ENCODE data around the gene RGMB.

The RGMB gene

DNA sequence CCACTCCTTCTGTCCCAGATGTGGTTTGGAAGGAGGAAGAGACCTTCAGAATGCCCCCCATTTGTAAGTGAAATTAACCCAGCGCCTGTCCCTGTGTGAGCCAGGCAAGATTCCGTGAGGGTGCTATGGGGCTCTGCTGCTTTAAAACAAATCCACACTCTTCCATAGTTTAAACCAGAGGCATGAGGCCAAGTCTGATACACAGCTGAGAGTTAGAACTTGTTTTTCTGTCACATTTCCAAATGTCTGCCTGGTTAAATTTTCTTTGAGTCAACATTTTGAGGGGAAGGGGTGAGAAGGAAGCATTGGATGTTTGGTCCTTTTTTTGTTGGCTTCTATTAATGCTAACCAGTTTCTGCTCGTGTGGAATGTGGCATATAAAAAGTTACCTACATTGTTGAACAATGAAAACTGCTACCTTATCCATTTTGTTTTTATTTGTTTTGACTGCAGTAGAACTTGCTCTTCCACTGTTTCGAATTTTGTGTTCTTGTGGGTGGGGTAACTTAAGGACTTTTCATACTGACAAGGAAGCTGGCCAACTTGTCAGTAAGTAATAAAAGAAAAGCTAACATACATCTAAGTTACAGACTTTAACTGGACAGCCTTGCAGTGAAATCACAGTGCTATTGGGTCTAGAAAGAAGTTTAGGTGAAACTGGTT is 12.9 kb downstream of the RGMB start:
- DNase-seq, result no peak

GRCh38 chr5:98787131-98787719 is 13.8 kb downstream of the RGMB start:
- DNase-seq, result no peak

DNA sequence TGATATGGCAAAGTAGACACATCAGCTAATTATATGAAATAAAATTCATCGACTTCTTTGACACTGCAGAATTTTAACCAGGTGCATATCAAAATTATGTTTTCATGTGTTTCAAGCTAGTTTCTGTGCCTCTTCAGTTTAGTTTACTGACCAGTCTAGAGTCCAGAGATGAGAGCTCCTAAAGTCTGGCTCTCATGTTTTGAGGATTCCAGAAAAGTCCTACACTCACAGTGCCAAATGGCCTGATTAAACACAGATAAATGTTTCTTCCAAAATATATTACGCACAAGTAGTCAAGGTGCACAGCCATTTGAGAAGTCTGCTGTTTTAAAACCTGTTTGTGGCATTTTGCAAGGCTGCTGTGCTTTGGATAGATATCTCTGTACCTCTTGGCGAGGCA is 15.6 kb downstream of the RGMB start:
- DNase-seq, result no peak

GRCh38 chr5:98791001-98791519 is 17.6 kb downstream of the RGMB start:
- DNase-seq, result no peak

DNA sequence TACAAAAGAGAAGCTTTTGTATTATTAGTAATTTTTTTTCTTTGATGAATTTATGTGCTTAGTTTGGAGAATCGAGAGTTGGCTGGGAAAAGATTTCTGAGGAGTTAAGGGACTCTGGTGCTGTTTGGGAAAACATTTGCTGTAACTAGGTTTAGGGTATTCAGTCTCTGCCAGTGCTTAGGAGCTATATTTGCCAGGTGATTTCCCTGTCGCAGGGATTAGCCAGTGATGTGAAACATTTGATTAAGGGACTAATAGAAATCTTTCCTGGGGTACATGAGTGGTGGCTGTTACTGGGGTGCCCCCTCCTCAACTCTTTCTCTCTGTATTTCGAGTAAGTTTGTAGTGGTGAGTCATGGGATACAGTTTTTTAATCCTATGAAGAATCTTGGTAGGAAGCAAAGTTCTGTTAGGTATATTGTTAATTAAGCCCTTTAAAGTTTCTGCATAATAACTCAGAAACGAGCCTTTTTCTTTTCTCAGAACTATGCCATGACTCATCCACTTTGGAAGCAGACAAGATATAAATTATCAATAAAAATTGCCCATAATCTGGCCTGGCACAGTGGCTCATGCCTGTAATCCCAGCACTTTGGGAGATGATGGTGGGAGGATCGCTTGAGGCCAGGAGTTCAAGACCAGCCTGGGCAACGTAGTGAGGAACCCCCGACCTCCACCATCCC is 18.6 kb downstream of the RGMB start:
- no peak for DNase-seq

- DNase-seq, result no peak
Measured at GRCh38 chr5:98793223-98793622, 19.8 kb downstream of the RGMB start.

GRCh38 chr5:98794001-98794400 is 20.5 kb downstream of the RGMB start:
- DNase-seq, result no peak

- DNase-seq, result no peak
Measured at GRCh38 chr5:98794414-98795080, 21.1 kb downstream of the RGMB start.

- no peak for DNase-seq
Measured at GRCh38 chr5:98795243-98795642, 21.8 kb downstream of the RGMB start.

- peak; percentile 2 to 28 for DNase-seq
Measured at GRCh38 chr5:98796197-98796972, 22.9 kb downstream of the RGMB start.

DNA sequence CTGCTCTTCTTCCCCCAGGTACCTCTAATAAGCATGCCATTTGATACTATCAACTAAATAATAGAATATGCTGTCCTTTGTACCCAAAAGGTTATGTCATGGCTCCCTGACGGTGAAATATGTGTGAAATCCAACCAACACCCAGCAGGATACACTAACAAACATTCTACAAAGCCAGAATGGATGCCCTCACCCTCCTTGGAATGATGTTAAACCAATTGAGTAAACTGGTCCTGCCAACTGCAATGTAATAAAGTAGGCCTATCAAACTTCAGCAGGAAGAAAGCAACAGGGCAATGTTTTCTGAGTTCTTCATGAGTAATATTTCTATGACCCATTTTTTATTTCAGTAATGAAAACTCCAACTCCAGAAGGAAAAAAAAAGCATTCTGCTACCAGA is 24.9 kb downstream of the RGMB start:
- no peak for DNase-seq

DNA sequence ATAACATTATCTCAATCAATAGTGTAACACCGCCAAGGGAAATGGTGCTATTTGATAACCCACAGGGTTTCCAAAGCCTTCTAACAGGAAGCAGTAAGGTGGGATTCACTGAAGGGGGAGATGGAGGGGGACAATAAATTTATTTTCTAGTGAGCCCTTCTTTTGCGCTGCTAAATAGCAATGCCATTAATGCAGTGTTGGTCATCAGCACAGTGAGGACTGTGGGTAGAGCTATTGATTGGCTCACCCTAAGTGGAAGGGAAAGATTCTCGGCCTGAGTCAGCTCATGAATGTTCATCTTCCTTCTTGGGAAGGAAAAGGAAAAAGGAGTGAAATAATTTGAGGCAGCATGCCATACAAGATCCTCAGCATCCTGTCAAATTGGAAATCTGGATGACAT is 25.4 kb downstream of the RGMB start:
- no peak for DNase-seq

DNA sequence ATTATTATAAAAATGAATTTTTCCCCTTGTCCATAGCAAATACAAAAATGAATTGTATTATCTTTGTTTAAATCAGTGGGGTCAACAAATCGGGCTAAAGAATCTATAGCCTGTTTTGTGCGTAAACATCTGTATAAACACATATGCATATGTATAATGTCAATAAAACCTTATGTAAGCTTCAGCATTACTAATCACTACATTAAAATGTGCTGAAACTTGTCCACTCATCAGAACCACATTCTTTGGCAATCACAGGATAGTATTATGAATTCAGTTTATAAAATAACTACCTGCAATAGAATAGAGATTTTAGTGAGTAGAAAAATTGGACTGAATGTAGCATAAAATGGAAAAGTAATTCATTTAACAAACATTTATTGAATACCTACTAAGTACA is 30.6 kb downstream of the RGMB start:
- no peak for DNase-seq

- no peak for DNase-seq
Measured at GRCh38 chr5:98805070-98805469, 31.6 kb downstream of the RGMB start.

GRCh38 chr5:98807806-98808205 is 34.3 kb downstream of the RGMB start:
- no peak for DNase-seq

DNA sequence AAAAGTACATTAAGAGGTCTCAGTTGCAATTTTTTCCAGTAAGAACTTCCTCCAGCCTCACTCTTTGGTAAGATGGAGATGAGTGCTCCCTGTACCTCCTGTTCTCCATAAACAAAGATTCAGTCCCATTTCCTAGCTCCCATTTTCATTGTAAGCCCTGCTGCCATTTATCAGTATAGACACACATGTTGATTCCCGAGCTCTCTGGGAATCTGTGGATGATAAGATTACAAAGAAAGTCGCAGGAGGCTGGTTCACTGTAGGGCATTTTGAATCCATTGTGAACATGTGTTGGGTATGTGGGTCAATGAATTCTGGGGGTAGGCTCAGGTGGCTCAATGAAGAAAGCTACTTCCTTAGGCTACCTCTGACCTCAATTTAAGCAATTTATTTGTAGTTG is 36.7 kb downstream of the RGMB start:
- DNase-seq, result no peak

DNA sequence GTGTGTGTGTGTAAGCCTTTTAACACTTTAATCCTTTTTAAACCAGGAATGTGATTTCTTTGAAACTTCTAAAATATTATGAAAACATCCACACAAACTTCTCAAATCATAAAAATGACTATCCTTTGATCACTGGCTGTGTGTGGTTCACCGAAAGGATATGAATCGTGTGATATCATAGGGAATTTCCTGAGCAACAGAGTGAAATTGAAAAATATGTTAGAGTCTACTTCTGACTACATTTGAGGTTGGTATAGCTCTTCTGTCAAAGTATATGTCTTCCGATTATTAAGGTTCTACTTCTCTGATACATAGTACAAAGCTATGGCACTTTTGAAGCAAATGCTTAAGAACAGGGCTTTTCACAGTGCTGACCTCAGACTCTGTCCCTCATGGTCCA is 40.3 kb downstream of the RGMB start:
- DNase-seq, result no peak

- DNase-seq, result no peak
Measured at GRCh38 chr5:98816582-98817222, 43.2 kb downstream of the RGMB start.

GRCh38 chr5:98825582-98826375 is 52.3 kb downstream of the RGMB start:
- no peak for DNase-seq

- DNase-seq, result peak in 1 of 2 donors; percentile 13
Measured at GRCh38 chr5:98827161-98827560, 53.7 kb downstream of the RGMB start.

DNA sequence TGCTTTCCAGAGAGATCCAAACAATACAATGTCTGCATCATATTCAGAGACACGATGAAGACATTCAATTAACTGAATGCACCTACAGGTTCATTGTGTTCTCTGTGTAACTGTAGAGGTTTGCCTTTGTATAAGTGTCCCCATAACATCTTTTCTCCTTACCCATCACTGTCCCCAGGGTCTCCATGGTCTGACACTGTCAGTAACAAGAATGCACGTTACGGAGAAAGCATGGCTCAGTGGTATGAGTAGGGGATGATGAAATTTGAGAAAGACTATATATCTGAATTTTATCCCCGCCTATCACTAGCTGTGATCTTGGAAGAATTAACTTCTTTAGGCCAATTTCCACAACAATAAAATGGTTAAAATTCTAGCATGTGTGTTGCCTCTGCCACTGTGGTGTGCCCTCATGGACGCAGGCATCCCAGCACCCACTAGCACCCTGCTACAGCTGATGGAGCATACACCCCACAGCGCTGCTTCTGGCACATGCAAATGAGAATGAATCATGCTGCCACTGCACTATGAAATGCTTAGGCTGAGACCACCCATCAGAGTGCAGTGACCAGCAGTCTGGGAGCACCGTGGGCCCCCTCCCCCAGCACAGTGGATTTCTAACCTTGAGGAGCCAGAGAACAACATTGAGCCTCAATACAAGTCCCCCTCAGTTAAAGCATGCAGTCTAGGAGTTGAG is 54.3 kb downstream of the RGMB start:
- DNase-seq, result no peak
